GM18858 (cell line): ENCODE measurements around the gene BRIP1.
"Not testable (repeated sequence)": the region's sequence is repeated elsewhere in the genome, so short reads cannot be mapped to it uniquely, and the experiment has no call there.

Experiments
- ATAC-seq: cut with Tn5 transposase; IDR thresholded peaks from one replicate; pipeline ENCODE4 v1.9.1; 2021; ENCODE audit not compliant: unreplicated experiment

BRIP1 gene

DNA sequence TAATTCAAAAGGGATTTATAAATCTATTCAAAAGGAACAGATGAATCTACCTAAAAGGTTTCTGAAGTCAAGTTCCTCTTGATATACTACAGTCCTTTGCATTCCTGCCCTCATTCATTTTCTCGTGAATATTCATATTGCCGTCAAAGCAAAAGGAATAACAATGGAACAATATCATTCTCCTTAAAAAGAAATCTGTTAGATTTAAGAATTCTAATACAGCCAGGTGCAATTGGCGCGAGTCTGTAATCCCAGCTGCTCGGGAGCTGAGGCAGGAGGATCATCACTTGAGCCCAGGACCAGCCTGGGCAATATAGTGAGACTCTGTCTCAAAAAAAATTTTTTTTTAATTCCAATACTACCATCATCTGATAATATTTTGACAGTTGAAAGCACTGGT lies 130.3 kb downstream of the BRIP1 start:
- no peak for ATAC-seq

GRCh38 chr17:61732169-61732568 lies 131.2 kb downstream of the BRIP1 start:
- no peak for ATAC-seq

- ATAC-seq, result no peak
Observed at GRCh38 chr17:61731330-61731729, 132.0 kb downstream of the BRIP1 start.

GRCh38 chr17:61729690-61730268 lies 133.5 kb downstream of the BRIP1 start:
- ATAC-seq, result no peak

DNA sequence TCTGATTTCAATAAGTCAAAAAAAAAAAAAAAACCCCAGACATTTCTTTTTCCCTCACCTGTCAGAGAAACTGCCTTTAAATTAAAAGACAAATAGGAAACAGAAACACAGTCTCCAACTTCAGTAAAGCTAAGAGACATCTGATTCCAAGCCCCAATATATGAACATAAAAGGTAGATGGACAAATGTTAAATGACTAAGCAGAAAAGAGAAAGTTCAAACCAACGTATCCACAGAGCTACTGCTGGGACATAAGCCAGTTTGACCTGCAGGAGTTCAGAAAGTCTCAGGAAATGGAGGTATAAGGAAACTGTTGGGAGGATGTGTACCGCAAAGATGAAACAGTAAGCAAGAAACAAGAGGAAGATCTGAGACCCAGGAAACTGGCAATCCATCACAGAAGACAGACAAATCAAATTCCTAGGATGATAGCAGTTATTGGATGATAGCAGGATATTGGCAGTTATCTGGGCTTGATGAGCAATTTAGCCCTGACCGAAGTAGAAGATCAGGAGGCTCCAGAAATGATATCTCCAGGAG lies 135.0 kb downstream of the BRIP1 start:
- no peak for ATAC-seq

- ATAC-seq, result not testable (repeated sequence)
Observed at GRCh38 chr17:61727798-61728197, 135.5 kb downstream of the BRIP1 start.

DNA sequence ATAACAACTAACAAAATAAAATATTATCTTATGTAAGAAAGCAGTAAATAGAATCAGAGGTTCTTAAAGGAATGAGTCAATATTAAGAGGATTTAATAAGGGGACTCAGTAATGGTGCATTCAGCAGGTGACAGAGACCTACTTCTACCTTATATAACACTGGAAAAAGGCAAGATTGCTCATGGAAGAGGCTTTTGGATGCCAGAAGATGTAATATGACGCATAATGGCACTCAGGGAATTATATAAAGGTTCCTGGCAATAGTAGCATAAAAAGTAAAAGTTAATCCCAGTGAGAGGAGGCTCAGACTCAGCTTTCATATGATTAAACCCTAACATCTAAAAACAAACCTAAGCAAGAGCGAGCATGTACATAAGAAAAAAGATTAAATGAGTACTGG lies 136.4 kb downstream of the BRIP1 start:
- no peak for ATAC-seq

DNA sequence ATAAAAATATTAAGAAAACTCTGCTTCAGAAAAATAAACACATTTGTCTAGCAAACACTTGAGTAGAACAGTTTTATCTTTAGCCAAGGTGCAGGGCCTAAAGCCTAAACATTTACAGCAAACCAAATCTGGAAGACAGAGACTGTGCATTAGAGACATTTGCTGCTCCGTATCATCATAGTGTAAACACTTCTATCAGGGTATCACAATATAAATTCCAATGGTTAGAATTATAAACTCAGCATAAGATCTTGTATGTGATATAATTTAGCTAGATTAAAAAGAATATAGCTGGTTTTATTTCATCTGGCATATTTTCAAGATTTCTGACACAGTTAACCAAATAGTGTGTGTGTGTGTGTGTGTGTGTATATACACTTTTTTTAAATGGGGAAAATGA lies 138.6 kb downstream of the BRIP1 start:
- ATAC-seq, result no peak

DNA sequence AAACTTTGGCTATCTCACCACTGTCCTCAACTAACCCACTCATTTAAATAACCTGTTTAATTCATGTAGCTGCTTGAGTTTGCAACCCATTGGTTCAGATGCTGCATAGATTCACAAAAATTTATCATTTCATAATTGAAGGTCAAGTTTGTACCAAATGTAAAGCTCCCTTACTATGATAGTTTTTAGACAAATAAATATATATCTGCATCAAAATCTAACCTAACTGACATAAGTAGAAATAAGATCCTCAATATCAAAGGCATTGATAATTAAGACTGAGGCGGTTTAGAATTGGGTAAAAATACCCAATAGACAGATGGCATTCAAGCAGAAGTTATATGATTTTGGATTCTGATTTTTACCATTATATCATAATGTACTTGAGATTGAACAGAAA lies 139.4 kb downstream of the BRIP1 start:
- no peak for ATAC-seq

DNA sequence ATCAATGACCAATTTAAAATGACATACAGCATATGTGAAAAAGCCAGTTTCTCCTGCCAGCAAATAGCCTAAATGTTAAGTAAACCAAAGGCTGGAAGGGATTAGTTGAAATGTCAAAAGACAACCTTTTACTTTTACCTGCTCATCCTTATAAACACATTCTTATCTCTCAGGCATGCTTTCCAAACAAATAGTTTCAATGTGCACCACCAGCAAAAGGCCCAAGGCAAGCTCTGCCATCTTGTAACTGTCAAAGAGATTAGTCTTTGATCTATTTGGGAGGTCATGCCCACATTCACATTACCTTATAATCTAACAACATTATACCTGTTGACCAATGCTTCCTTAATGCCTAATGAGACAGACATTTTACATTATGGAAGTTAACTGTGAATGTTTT lies 140.1 kb downstream of the BRIP1 start:
- no peak for ATAC-seq

DNA sequence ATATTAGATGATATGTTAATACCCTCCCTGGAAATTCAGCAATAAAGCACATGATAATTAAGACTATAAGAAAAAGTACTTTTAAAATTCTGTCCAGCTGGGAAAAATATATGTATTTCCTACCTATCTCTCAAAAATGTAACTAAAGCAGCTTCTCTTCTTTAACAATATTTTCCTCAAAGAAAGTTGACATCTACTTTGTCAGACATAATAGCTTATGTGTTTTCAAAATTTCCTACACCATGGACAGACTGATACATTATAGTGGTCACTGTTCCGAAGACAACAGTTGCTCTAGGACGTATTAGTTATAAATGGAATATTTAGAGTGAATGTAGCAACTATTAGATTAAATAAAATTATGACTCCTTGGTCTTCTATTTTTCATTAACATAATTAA lies 140.9 kb downstream of the BRIP1 start:
- no peak for ATAC-seq

DNA sequence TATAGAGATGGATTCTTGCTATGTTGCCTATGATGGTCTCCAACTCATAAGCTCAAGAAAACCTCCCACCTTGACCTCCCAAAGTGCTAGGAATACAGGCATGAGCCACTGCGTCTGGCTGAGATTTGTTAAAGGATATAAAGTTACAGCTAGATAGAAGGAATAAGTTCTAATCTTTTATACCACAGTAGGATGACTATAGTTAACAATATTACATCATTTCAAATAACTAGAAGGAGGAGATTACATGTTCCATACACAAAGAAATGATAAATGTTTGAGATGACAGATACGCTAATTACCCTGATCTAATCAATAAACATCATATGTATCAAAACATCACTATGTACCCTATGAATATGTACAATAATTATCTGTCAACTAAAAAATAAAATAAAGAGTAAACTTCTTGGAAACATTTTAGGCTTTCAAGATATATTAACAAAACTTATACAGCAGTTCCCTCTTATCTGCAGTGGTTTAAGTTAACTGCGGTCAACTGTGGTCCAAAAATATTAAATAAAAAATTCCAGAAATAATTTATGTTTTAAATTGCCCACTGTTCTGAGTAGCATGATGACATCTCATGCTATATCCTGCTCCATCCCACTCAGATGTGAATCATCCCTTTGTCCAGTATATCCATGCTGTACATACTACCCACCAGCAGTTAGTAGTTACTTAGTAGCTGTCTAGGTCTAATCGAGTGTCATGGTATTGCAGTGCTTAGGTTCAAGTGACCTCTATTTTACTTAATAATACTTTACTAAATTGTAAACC lies 143.1 kb downstream of the BRIP1 start:
- no peak for ATAC-seq

GRCh38 chr17:61719220-61719619 lies 144.1 kb downstream of the BRIP1 start:
- ATAC-seq, result not testable (repeated sequence)

- no peak for ATAC-seq
Observed at GRCh38 chr17:61718022-61718421, 145.3 kb downstream of the BRIP1 start.

DNA sequence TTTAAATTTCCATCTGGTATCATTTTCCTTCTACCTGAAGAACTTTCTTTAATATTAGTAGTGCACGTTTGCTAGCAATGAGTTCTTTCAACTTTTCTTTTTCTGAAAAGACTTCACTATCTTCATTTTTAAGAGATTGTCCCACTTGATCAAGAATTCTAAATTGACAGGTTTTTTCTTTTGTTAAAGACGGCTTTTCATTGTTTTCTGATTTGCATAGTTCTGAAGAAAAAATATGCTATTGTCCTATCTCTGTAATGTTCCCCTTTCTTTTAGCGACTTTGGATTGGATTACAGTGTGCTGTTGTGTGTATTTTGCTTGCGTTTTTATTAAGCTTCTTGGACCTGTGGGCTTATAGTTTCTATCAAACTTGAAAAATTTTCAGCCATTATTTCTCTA lies 146.0 kb downstream of the BRIP1 start:
- no peak for ATAC-seq

DNA sequence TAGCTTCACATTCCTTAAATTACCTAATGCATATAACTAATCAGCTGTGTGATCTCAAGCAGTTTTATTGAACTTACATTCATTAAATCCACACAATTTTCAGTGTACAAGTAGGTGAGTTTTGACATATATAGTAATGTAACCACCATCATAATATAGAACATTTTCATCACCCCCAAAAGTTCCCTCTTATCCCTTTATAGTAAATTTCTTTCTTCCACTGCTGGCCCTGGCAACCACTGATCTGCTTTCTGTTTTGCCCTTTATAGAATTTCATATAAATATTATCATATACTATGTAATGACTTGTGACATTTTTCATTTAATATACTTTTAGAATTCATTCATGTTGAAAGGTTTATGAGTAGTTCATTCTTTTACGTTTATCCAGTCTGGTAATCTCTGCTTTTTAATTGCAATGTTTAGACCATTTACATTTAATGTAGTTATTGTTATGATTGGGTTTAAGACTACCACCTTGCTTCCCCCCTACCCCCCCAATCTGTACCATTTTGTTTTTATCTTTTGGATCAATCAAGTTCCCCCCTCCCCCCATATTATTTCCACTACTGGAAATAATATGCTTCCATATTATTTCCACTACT lies 147.0 kb downstream of the BRIP1 start:
- no peak for ATAC-seq

DNA sequence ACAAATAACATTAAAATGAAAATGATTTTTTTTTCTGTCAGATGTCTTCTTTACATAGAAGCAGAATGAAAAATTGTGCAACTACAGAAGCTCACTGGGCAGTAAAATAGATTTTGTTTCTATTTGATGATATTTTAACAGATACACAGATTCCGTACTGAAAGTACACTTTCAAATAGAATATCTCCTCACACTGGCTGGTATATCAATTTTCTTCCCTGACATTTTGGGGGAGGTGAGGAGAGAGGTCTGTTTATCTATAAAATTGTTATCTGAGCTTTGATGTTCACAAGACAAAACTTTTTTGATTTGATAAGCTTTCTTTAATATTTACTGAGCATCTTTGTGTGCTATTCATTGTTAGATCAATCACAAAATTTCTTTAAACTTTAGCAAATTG lies 148.0 kb downstream of the BRIP1 start:
- no peak for ATAC-seq

DNA sequence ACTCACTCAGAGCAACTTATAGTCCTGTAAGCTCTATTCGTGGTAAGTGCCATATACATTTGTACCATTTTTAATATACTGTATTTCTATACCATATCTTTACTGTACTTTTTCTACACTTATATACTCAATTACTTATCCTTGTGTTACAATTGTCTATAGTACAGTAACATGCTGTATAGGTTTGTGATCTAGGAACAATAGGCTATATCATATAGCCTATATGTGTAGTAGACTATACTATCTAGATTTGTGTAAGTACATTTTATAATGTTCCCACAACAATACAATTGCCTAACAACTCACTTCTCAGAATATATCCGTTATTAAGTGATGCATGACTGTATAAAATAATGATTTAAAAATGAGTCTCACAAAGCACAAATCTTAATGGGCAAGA lies 149.0 kb downstream of the BRIP1 start:
- no peak for ATAC-seq

- ATAC-seq, result no peak
Observed at GRCh38 chr17:61713035-61713434, 150.3 kb downstream of the BRIP1 start.

- no peak for ATAC-seq
Observed at GRCh38 chr17:61710546-61710945, 152.8 kb downstream of the BRIP1 start.

DNA sequence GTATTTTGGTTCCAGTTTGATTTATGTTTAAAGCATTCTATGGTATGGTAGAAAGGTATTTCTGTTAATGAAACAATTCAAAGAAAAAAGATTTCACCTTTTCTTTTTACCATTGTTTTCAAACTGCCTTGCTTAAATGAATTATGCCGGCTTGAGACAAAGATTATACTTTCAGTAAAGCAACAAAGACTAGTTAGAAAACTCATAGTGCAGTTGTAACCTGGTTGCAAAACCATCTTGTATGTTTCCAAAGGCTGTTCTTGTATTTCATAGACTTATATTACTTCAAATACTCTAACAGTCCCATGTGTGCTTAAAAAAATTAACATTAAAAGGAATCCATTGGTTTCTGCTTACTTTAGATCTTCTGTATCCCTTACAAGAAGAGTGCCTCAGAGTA lies 153.8 kb downstream of the BRIP1 start:
- no peak for ATAC-seq

DNA sequence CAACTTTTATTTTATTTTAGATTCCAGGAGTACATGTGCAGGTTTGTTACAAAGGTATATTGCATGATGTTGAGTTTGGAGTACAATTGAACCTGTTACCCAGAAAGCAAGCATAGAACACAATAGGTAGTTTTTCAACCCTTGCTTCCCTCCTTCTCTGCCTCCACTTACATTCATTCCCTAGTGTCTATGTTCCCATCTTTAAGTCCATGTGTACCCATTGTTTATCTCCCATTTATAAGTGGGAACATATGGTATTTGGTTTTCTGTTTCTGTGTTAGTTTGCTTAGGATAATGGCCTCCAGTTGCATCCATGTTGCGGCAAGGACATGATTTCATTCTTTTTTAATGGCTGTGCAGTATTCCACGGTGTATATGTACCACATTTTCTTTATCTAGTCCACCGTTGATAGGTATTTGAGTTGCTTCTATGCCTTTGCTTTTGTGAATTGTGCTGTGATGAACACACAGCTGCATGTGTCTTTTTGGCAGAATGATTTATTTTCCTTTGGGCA lies 158.3 kb downstream of the BRIP1 start:
- no peak for ATAC-seq
